Neural cell (in vitro differentiated cells): Measurements from ENCODE around the gene ACOT8. TPM values are rescaled to one million over a fixed set of nuclear protein-coding genes. Genes with fewer than 3 reads are reported as not detected.

Experiments used
- H2AFZ ChIP-seq: fragments of 200-600, 300-800 bp; sonication (generic), shearing (Covaris generic); 2 replicates; pipeline ENCODE4 v1.6.0; 2014; ENCODE audit warnings: low read depth, mild to moderate bottlenecking, antibody characterized with exemption, low read length, moderate library complexity
- H3F3A ChIP-seq: fragments of 200-600 bp; shearing (Covaris generic); 2 replicates; pipeline ENCODE4 v1.6.1; 2016; ENCODE audit warnings: mild to moderate bottlenecking, moderate library complexity, mixed read lengths, antibody characterized with exemption, low read length; ENCODE audit not compliant: insufficient read depth, poor library complexity, severe bottlenecking
- H3K27ac ChIP-seq: fragments of 200-600, 300-800 bp; sonication (generic), shearing (Covaris generic); 2 replicates; pipeline ENCODE4 v1.5.1; 2014; ENCODE audit warnings: mild to moderate bottlenecking, low read length, moderate library complexity
- H3K27me3 ChIP-seq: fragments of 300-800, 200-600 bp; sonication (generic), shearing (Covaris generic); 2 replicates; pipeline ENCODE4 v1.6.0; 2014; ENCODE audit warnings: mild to moderate bottlenecking, low read depth, low read length, moderate library complexity; ENCODE audit not compliant: insufficient read depth
- H3K36me3 ChIP-seq: fragments of 300-800, 200-600 bp; sonication (generic), shearing (Covaris generic); 2 replicates; pipeline ENCODE4 v1.5.1; 2014; ENCODE audit warnings: mild to moderate bottlenecking, antibody characterized with exemption, low read length, moderate library complexity; ENCODE audit not compliant: insufficient read depth
- H3K4me2 ChIP-seq: fragments of 300-800, 200-600 bp; sonication (generic), shearing (Covaris generic); 2 replicates; pipeline ENCODE4 v1.6.0; 2014; ENCODE audit warnings: mild to moderate bottlenecking, low read length
- H3K4me3 ChIP-seq: fragments of 300-800, 200-600 bp; sonication (generic), shearing (Covaris generic); 2 replicates; pipeline ENCODE4 v1.5.1; 2014; ENCODE audit warnings: mild to moderate bottlenecking, low read length, moderate library complexity
- H3K79me2 ChIP-seq: fragments of 200-600 bp; shearing (Covaris generic); replicated peaks from 2 replicates; pipeline ENCODE4 v1.6.0; 2014; ENCODE audit warnings: mild to moderate bottlenecking, low read length, moderate library complexity; ENCODE audit not compliant: insufficient read depth
- H3K9ac ChIP-seq: fragments of 300-800, 200-600 bp; sonication (generic), shearing (Covaris generic); 2 replicates; pipeline ENCODE4 v1.6.1; 2016; ENCODE audit warnings: mild to moderate bottlenecking, low read length, mixed read lengths
- H3K9me2 ChIP-seq: fragments of 200-600 bp; shearing (Covaris generic); 2 replicates; pipeline ENCODE4 v1.6.1; 2016; ENCODE audit warnings: mild to moderate bottlenecking, low read length, mixed read lengths; ENCODE audit not compliant: insufficient read depth
- H3K9me3 ChIP-seq: fragments of 200-600, 300-800 bp; sonication (generic), shearing (Covaris generic); 2 replicates; pipeline ENCODE4 v1.6.1; 2016; ENCODE audit warnings: mild to moderate bottlenecking, mixed run types, low read length, moderate library complexity, mixed read lengths
- H4K20me1 ChIP-seq: fragments of 200-600 bp; shearing (Covaris generic); 2 replicates; pipeline ENCODE4 v1.6.1; 2016; ENCODE audit warnings: mild to moderate bottlenecking, mixed run types; ENCODE audit not compliant: insufficient read depth
- EP300 ChIP-seq: fragments of 450-650 bp; conservative IDR thresholded peaks from 2 replicates; pipeline ENCODE4 v1.6.1; 2014; ENCODE audit warnings: antibody characterized with exemption, mild to moderate bottlenecking, moderate library complexity; ENCODE audit not compliant: poor library complexity, severe bottlenecking
- EZH2 ChIP-seq: fragments of 200-600, 300-800 bp; shearing (Covaris generic), sonication (generic); IDR thresholded peaks from 2 replicates; pipeline ENCODE4 v1.6.1; 2014; ENCODE audit warnings: antibody characterized with exemption, low read length, borderline replicate concordance, mild to moderate bottlenecking; ENCODE audit not compliant: insufficient read depth, poor library complexity, severe bottlenecking
- MXI1 ChIP-seq: fragments of 450-650 bp; conservative IDR thresholded peaks from 2 replicates; pipeline ENCODE4 v1.6.1; 2014; ENCODE audit warnings: antibody characterized with exemption, mild to moderate bottlenecking; ENCODE audit not compliant: poor library complexity, severe bottlenecking
- POLR2AphosphoS5 ChIP-seq: IDR thresholded peaks from 2 replicates; pipeline ENCODE4 v1.6.1; 2012
- RAD21 ChIP-seq: fragments of 450-650 bp; conservative IDR thresholded peaks from 2 replicates; pipeline ENCODE4 v1.6.1; 2014; ENCODE audit warnings: antibody characterized with exemption, mild to moderate bottlenecking, moderate library complexity
- SMC3 ChIP-seq: fragments of 450-650 bp; conservative IDR thresholded peaks from 2 replicates; pipeline ENCODE4 v1.6.1; 2014; ENCODE audit warnings: antibody characterized with exemption, mild to moderate bottlenecking, moderate library complexity; ENCODE audit not compliant: poor library complexity
- TAF1 ChIP-seq: IDR thresholded peaks from 2 replicates; pipeline ENCODE4 v1.6.1; 2012; ENCODE audit warnings: low read depth
- polyA plus RNA-seq: library from polyadenylated mRNA; depleted of rRNA; stranded (reverse); fragments of >200 nt; gene quantifications from 2 replicates; pipeline ENCODE4 v1.2.3, GENCODE V29; 2014
- TF ChIP-seq, protein P1 (sequence below): IDR thresholded peaks from 2 replicates; pipeline ENCODE4 v1.6.1; 2012; ENCODE audit warnings: borderline replicate concordance
- TF ChIP-seq, protein P2 (sequence below): fragments of 450-650 bp; IDR thresholded peaks from 2 replicates; pipeline ENCODE4 v1.5.1; 2014; ENCODE audit warnings: antibody characterized with exemption, mild to moderate bottlenecking, moderate library complexity; ENCODE audit not compliant: poor library complexity, severe bottlenecking

Gene ACOT8
- polyA plus RNA-seq, 1 donor from 2014 or later, result 68.7 TPM

- Histone ChIP-seq H3K36me3 (no peaks in the 10 kb centered on the region), H3K4me3 (no peak overlapping the region), H3K9me2 (no peaks in the 10 kb centered on the region), H3K9ac (no peak overlapping the region), H3K27ac (no peak overlapping the region), H3K9me3 (no peaks in the 10 kb centered on the region), H3K79me2 (peaks cover 28% of the 10 kb centered on the region), H2AFZ (no peak overlapping the region), H3K4me2 (no peak overlapping the region), H3F3A (no peaks in the 10 kb centered on the region), H3K27me3 (no peaks in the 10 kb centered on the region), H4K20me1 (no peaks in the 10 kb centered on the region)
- TF ChIP-seq, protein P1, sequence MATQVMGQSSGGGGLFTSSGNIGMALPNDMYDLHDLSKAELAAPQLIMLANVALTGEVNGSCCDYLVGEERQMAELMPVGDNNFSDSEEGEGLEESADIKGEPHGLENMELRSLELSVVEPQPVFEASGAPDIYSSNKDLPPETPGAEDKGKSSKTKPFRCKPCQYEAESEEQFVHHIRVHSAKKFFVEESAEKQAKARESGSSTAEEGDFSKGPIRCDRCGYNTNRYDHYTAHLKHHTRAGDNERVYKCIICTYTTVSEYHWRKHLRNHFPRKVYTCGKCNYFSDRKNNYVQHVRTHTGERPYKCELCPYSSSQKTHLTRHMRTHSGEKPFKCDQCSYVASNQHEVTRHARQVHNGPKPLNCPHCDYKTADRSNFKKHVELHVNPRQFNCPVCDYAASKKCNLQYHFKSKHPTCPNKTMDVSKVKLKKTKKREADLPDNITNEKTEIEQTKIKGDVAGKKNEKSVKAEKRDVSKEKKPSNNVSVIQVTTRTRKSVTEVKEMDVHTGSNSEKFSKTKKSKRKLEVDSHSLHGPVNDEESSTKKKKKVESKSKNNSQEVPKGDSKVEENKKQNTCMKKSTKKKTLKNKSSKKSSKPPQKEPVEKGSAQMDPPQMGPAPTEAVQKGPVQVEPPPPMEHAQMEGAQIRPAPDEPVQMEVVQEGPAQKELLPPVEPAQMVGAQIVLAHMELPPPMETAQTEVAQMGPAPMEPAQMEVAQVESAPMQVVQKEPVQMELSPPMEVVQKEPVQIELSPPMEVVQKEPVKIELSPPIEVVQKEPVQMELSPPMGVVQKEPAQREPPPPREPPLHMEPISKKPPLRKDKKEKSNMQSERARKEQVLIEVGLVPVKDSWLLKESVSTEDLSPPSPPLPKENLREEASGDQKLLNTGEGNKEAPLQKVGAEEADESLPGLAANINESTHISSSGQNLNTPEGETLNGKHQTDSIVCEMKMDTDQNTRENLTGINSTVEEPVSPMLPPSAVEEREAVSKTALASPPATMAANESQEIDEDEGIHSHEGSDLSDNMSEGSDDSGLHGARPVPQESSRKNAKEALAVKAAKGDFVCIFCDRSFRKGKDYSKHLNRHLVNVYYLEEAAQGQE, result no peak
- TF ChIP-seq RAD21 (no peak), EZH2 (no peak), SMC3 (no peak), MXI1 (no peak), POLR2AphosphoS5 (no peak), EP300 (no peak), TAF1 (no peak)
- TF ChIP-seq, protein P2, sequence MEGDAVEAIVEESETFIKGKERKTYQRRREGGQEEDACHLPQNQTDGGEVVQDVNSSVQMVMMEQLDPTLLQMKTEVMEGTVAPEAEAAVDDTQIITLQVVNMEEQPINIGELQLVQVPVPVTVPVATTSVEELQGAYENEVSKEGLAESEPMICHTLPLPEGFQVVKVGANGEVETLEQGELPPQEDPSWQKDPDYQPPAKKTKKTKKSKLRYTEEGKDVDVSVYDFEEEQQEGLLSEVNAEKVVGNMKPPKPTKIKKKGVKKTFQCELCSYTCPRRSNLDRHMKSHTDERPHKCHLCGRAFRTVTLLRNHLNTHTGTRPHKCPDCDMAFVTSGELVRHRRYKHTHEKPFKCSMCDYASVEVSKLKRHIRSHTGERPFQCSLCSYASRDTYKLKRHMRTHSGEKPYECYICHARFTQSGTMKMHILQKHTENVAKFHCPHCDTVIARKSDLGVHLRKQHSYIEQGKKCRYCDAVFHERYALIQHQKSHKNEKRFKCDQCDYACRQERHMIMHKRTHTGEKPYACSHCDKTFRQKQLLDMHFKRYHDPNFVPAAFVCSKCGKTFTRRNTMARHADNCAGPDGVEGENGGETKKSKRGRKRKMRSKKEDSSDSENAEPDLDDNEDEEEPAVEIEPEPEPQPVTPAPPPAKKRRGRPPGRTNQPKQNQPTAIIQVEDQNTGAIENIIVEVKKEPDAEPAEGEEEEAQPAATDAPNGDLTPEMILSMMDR, result no peak
Measured at GRCh38 chr20:45859916-45860315, 2.7 kb upstream of the ACOT8 start.

- TF ChIP-seq, protein P1, result no peak
- TF ChIP-seq SMC3 (no peak), MXI1 (no peak), RAD21 (no peak), EP300 (no peak), POLR2AphosphoS5 (no peak), TAF1 (no peak)
- TF ChIP-seq, protein P2, result no peak
- peak overlapping the region; percentile 85 for H2AFZ ChIP-seq
- peak overlapping the region; percentile 88 for H3K27ac ChIP-seq
- peaks cover 28% of the 10 kb centered on the region for H3K79me2 ChIP-seq
- H3K9ac ChIP-seq, result peak overlapping the region; percentile 88
- no peaks in the 10 kb centered on the region for H3K27me3 ChIP-seq
- H3K4me2 ChIP-seq, result peak overlapping the region; percentile 96
- no peaks in the 10 kb centered on the region for H3K36me3 ChIP-seq
- H3K9me2 ChIP-seq, result no peaks in the 10 kb centered on the region
- peak overlapping the region; percentile 78 for H3K4me3 ChIP-seq
- H3K9me3 ChIP-seq, result no peaks in the 10 kb centered on the region
- H4K20me1 ChIP-seq, result no peaks in the 10 kb centered on the region
- H3F3A ChIP-seq, result no peaks in the 10 kb centered on the region
Measured at GRCh38 chr20:45857882-45858216, 657 bp upstream of the ACOT8 start.
